GM12873 (cell line): Measurements from ENCODE around the gene BCL2L11.

Experiments
- TF ChIP-seq, protein P1 (sequence below): IDR thresholded peaks from 2 replicates; pipeline ENCODE4 v1.5.1; 2012; ENCODE audit warnings: low read depth, mild to moderate bottlenecking, moderate library complexity, low read length, control low read depth; ENCODE audit not compliant: insufficient read depth; ENCODE audit errors: missing control alignments

The BCL2L11 gene

DNA sequence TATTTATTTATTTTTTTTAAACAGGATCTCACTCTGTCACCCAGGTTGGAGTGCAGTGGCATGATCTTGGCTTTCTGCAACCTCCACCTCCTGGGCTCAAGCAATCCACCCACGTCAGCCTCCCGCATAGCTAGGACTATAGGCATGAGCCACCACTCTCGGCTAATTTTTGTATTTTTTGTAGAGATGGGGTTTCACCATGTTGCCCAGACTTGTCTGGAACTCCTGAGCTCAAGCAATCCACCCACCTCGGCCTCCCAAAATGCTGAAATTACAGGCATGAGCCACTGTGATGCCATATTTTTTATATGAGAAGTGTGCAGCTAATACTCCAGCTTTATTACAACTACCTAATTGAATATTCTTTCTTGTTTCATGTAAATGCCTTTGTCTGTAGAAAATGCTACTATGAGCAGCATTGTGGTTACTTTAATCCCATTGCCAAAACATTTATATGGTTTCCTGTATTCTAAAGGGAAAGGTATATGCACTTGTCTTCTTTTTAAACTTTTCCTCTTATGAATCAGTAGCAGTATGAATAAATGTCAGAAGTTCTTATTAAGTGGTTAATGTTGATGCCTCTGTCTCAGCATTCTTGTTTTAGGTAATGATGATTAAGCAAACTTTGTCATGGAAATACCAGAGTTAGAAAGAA lies 9.5 kb upstream of the BCL2L11 start:
- TF ChIP-seq, protein P1, sequence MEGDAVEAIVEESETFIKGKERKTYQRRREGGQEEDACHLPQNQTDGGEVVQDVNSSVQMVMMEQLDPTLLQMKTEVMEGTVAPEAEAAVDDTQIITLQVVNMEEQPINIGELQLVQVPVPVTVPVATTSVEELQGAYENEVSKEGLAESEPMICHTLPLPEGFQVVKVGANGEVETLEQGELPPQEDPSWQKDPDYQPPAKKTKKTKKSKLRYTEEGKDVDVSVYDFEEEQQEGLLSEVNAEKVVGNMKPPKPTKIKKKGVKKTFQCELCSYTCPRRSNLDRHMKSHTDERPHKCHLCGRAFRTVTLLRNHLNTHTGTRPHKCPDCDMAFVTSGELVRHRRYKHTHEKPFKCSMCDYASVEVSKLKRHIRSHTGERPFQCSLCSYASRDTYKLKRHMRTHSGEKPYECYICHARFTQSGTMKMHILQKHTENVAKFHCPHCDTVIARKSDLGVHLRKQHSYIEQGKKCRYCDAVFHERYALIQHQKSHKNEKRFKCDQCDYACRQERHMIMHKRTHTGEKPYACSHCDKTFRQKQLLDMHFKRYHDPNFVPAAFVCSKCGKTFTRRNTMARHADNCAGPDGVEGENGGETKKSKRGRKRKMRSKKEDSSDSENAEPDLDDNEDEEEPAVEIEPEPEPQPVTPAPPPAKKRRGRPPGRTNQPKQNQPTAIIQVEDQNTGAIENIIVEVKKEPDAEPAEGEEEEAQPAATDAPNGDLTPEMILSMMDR, result no peak

DNA sequence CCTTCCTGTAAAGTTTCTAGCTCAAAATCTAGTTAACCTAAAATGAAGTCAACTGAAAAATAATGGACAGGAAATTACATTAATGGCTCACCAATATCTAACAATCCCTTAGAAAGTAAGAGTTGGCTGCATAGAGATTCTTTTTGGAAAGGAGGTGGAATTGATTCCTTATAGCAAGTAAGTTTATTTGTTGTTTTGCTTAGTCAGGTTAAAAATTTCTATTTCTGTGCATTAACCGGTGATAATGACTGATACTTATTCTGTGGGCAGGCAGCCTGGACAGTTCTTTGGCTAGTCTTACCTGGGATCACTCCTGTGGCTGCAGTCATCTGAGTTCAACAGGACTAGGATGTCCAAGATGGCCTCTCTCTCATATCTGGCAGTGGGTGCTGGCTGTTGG lies 6.9 kb upstream of the BCL2L11 start:
- TF ChIP-seq, protein P1, result no peak

DNA sequence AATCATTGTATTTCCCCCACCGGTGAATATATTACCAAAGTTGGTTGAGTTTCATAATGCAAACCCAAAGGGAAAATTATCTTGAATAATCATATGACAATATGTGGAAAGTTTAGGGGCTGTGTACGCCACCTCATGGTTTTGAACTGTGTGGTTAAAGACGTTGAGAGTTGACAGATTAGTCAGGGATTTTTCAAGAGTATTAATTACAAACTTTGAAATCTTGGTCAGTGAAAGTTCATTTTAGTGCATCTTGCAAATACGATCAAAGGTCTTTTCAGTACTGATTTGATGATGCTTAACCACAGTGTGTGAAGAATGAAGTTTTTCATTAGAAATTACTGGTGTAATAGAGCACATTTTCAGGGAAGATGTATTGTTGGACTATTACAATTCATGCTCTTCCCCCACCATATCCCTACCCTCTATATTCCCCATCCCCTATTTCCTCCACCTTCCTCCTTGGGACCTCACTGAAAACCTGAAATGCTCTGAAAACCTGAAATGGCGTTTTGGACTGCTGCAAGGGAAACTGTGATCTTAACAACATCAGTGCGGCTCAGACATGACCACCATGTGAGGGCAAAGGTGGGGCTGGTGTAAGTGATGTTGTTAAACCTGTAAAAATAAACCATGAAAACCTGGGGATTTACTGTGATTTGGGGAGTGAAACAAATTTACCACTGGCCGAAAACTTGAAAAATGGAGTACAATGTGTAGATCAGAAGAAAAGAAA lies 4.5 kb upstream of the BCL2L11 start:
- TF ChIP-seq, protein P1, result no peak

DNA sequence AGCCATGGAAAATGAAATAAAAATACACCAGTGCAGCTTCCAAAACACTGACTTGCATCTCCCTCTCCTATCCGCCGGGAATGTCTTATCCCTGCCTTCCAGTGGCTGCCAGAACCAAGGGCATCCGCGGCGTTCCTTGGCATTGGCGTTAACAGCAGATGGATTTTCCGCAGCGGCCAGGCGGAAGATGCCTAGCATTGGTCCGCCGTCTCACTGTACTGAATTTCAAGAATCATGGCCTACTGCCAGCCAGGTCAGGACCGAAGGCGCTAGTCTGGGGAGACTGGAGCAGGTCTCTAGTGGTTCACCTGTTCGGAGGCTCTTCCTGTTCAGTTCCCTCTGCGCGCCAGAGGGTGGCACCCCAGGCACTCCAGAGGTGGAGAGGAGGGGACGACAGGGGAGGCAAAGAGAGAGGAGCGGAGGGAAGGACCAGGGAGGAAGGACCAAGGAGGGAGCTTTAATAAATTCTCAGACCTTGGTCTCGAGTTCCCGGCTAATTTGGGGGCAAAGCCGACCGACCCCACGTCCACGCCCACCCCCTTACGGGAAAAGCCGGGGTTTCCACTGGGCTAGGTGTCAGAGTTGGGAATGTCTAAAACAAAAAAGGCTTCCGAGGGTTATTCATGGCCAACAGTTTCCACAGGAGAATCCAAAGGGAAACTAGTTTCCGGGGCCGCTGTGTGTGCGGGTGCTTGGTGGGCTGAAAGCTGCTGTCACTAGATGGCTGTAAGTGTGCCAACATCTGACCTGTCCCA lies 3.7 kb upstream of the BCL2L11 start:
- TF ChIP-seq, protein P1, result peak; percentile 87

DNA sequence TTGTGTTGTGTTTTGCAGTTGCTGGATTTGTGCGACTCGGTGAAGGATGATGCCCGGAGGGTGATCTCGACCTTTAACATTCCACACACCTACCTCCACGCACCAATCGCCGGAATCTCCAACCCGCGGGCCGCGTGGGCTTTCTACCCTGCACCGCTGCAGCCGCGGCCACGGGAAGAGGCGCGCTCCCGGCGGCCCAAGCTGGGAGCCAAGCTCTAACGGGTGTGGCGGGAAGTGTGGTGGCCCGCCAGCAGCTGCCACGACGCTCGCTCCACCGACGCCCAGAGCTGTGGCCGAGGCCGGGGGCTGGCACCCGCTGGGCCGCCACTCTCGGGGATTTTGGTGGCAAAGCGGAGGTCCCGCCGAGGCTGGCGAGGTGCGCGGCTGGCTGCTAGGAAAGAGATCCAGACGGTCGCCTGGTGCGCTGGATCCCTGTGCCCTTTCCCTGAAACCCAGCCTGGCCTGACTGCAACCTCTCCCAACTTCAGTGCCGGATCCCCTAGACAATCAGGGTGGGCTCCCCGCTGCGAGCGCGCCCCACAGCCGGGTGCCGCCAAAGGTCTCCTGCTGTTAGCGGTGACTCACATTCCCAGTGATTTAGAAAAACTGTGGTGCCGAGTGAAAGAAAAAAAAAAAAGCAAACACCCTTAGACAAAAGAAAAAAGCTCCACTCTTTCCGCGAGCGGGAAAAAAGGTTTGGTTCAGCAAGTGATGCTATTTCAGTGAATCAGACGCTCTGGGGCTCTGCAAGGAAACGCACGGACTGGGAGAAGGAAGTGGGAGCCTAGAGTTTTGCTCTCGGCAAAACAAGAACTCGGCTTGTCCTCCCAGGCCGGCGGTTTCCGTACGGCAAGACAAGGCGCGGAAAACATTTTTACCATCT lies 2.9 kb upstream of the BCL2L11 start:
- TF ChIP-seq, protein P1, result no peak

DNA sequence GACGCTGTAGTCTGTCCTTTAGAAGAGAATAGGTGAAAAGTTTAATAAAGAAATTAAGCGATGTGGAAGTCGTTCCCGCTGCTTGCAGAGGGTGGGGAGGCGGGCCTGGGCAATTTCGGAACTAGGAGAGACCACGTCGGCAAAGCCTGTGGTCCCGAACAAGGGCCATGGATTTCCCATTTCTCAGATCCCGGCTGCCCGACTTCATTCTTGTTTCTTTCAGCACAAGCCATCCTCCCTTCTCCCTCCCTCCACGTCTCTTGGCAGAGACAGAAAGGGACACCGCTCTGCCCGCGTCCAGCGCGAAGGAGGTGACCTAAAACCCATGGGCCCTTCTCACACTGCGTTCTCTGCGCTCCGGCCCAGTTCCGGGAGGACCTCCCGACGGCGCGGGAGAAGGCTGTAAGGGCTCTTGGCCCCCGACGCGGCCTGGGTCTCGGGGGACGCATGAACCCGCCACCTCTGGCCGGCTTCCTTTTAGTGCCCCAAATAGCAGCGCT lies 2.2 kb upstream of the BCL2L11 start:
- TF ChIP-seq, protein P1, result no peak
